H1 (cell line): ENCODE data around the gene ETNK1. TPM values are rescaled to one million over a fixed set of nuclear protein-coding genes. Genes with fewer than 3 reads are reported as not detected.

Source experiments
- CBX5 ChIP-seq: fragments of 300-800, 300-1000 bp; sonication (generic); IDR thresholded peaks from 2 replicates; pipeline ENCODE4 v1.7.1; 2016; ENCODE audit warnings: antibody characterized with exemption, low read length, low read depth
- CREB1 ChIP-seq: IDR thresholded peaks from 2 replicates; pipeline ENCODE4 v1.6.1; 2012; ENCODE audit warnings: inconsistent platforms
- FOSL1 ChIP-seq: IDR thresholded peaks from 2 replicates; pipeline ENCODE4 v1.6.1; 2011; ENCODE audit warnings: mild to moderate bottlenecking, low read depth, low read length, moderate library complexity; ENCODE audit not compliant: insufficient read depth
- GABPA ChIP-seq: IDR thresholded peaks from 2 replicates; pipeline ENCODE4 v1.6.1; 2011; ENCODE audit warnings: mild to moderate bottlenecking, low read length, moderate library complexity, borderline replicate concordance; ENCODE audit not compliant: insufficient read depth
- GTF2F1 ChIP-seq: IDR thresholded peaks from 2 replicates; pipeline ENCODE4 v1.6.1; 2012; ENCODE audit warnings: low read depth, low read length, improper control_type of control experiment, borderline replicate concordance
- JUN ChIP-seq: IDR thresholded peaks from 2 replicates; pipeline ENCODE4 v1.6.1; 2011; ENCODE audit warnings: low read depth, mild to moderate bottlenecking, improper control_type of control experiment, low read length
- KDM4A ChIP-seq: IDR thresholded peaks from one replicate; pipeline ENCODE4 v1.7.1; 2012; ENCODE audit warnings: low read depth, mild to moderate bottlenecking, moderate library complexity, low read length, inconsistent platforms; ENCODE audit not compliant: severe bottlenecking
- POU5F1 ChIP-seq: IDR thresholded peaks from 2 replicates; pipeline ENCODE4 v1.6.1; 2011; ENCODE audit warnings: low read depth, mild to moderate bottlenecking, low read length, moderate library complexity
- RAD21 ChIP-seq, 2 experiments: IDR thresholded peaks in 1 of 2; conservative IDR thresholded peaks in 1 of 2; 2 replicates each; pipeline ENCODE4 v1.6.1; 2011; ENCODE audit warnings: low read depth in 2 of 2, low read length in 2 of 2, improper control_type of control experiment in 1 of 2, inconsistent platforms in 1 of 2, mild to moderate bottlenecking in 1 of 2, moderate library complexity in 1 of 2
- RNF2 ChIP-seq: fragments of 200-900, 300-1000 bp; sonication (generic); IDR thresholded peaks from 2 replicates; pipeline ENCODE4 v1.7.1; 2016; ENCODE audit warnings: borderline replicate concordance, low read depth, mild to moderate bottlenecking, antibody characterized with exemption, low read length; ENCODE audit not compliant: poor library complexity, severe bottlenecking; ENCODE audit errors: missing control alignments
- TAF1 ChIP-seq: IDR thresholded peaks from 2 replicates; pipeline ENCODE4 v1.6.1; 2011; ENCODE audit warnings: mild to moderate bottlenecking, low read depth, low read length
- TAF7 ChIP-seq: optimal IDR thresholded peaks from 2 replicates; pipeline ENCODE3; 2011; ENCODE audit warnings: low read depth, mild to moderate bottlenecking, inconsistent platforms, low read length, moderate library complexity, borderline replicate concordance
- USF2 ChIP-seq: IDR thresholded peaks from 2 replicates; pipeline ENCODE4 v1.6.1; 2011; ENCODE audit warnings: low read length, improper control_type of control experiment
- polyA plus RNA-seq, 7 experiments: library from polyadenylated mRNA; depleted of rRNA in 3 of 7; stranded (reverse) in 5 of 7; unstranded in 2 of 7; fragments of >200 nt in 5 of 7; fragments of 200-250 nt in 2 of 7; gene quantifications; 1 replicate in 5 of 7; 2 replicates in 1 of 7; 4 replicates in 1 of 7; pipeline versions ENCODE4 v1.2.1 to v1.2.3, GENCODE V29; 2011 to 2013; ENCODE audit warnings: missing spikeins in 2 of 7, mixed read lengths in 2 of 7
- total RNA-seq: library from RNA; stranded (reverse); fragmentation: NEBNext Ultra II Directional; extraction: Animal tissue kit (Norgen Biotek cat#: 25700); gene quantifications from 2 replicates; pipeline ENCODE4 v1.2.1, GENCODE V29; 2021

ETNK1 gene
- total and polyA plus RNA-seq, 2 of the 8 experiments (the other 6 are each of a cell fraction or from before 2014, with no cell fraction given): 11.6 to 82.7 TPM

GRCh38 chr12:22625762-22626294 lies 857 bp downstream of the ETNK1 start (continued):
- TF ChIP-seq JUN (no peak), RAD21 (IDR thresholded peaks at IDR 0.05 in 1 of 2, conservative IDR thresholded peaks at IDR 0.05 in 1 of 2; ENCODE audit: low read depth in 2 of 2, low read length in 2 of 2) (no peak), FOSL1 (no peak), CREB1 (no peak), CBX5 (no peak), POU5F1 (no peak), RNF2 (no peak), KDM4A (peak; percentile 51), TAF7 (no peak), USF2 (no peak), GABPA (no peak), TAF1 (no peak), GTF2F1 (no peak)
